PC-3 (cell line): ENCODE measurements around the gene CLEC16A. TPM values are rescaled to one million over a fixed set of nuclear protein-coding genes. Genes with fewer than 3 reads are reported as not detected.

Experiments
- ATAC-seq: fragments of 200-7000 bp; cut with Tn5 transposase; 2 replicates; pipeline ENCODE4 v1.9.1; 2020; ENCODE audit warnings: mild to moderate bottlenecking, moderate library complexity
- BruUV-seq: library from RNA; stranded (reverse); fragments of 400-500 nt; replicated peaks from 2 replicates; lab custom pipeline; 2021; lab: Mats Ljungman, UMichigan
- CTCF ChIA-PET: fragments of 300-600 bp; sonication (Branson Sonifier 250); formaldehyde crosslinking; loops from one replicate; lab custom pipeline; 2022; ENCODE audit warnings: antibody characterized with exemption; lab: Charles Lee
- POLR2A ChIA-PET: fragments of 300-600 bp; sonication (Branson Sonifier 250); formaldehyde crosslinking; loops from one replicate; lab custom pipeline; 2022; ENCODE audit warnings: antibody characterized with exemption; ENCODE audit not compliant: unreplicated experiment; lab: Charles Lee
- DNase-seq: peaks from one replicate; pipeline ENCODE4 v3.0.0-alpha.2; 2015
- H2AFZ ChIP-seq: fragments of 300-600 bp; sonication (generic); 2 replicates; pipeline ENCODE4 v1.6.0; 2016; ENCODE audit warnings: antibody characterized with exemption, low read length
- H3F3A ChIP-seq: fragments of 300-600 bp; sonication (generic); one replicate; pipeline ENCODE4 v1.6.0; 2017; ENCODE audit warnings: antibody characterized with exemption, low read length, control low read depth, mild to moderate bottlenecking; ENCODE audit not compliant: unreplicated experiment
- H3K27ac ChIP-seq: fragments of 300-600 bp; sonication (generic); 2 replicates; pipeline ENCODE4 v1.5.1; 2016; ENCODE audit warnings: mild to moderate bottlenecking, low read length
- H3K27me3 ChIP-seq: fragments of 300-600 bp; sonication (generic); 2 replicates; pipeline ENCODE4 v1.6.1; 2016; ENCODE audit warnings: low read length, mixed read lengths
- H3K36me3 ChIP-seq: fragments of 300-600 bp; sonication (generic); 2 replicates; pipeline ENCODE4 v1.6.1; 2016; ENCODE audit warnings: low read depth, mixed run types, low read length, mixed read lengths
- H3K4me1 ChIP-seq: fragments of 300-600 bp; sonication (generic); 2 replicates; pipeline ENCODE4 v1.5.1; 2016; ENCODE audit warnings: low read length; ENCODE audit not compliant: insufficient read depth
- H3K4me2 ChIP-seq: fragments of 300-600 bp; sonication (generic); 2 replicates; pipeline ENCODE4 v1.6.0; 2016; ENCODE audit warnings: low read length
- H3K4me3 ChIP-seq: fragments of 300-600 bp; sonication (generic); 2 replicates; pipeline ENCODE4 v1.5.1; 2016; ENCODE audit warnings: mild to moderate bottlenecking, low read length, mixed read lengths
- H3K79me2 ChIP-seq: fragments of 300-600 bp; sonication (generic); 2 replicates; pipeline ENCODE4 v1.6.1; 2017; ENCODE audit warnings: low read length, mixed read lengths
- H3K9ac ChIP-seq: fragments of 300-600 bp; sonication (generic); 2 replicates; pipeline ENCODE4 v1.6.0; 2016; ENCODE audit warnings: mild to moderate bottlenecking, low read length
- H3K9me2 ChIP-seq: fragments of 300-600 bp; sonication (generic); replicated peaks from 2 replicates; pipeline ENCODE4 v1.6.1; 2016; ENCODE audit warnings: mixed run types, low read length, mixed read lengths
- H3K9me3 ChIP-seq: fragments of 300-600 bp; sonication (generic); 2 replicates; pipeline ENCODE4 v1.6.1; 2016; ENCODE audit warnings: low read length, mixed read lengths
- H4K20me1 ChIP-seq: fragments of 300-600 bp; sonication (generic); 2 replicates; pipeline ENCODE4 v1.6.1; 2016; ENCODE audit warnings: low read length, mixed read lengths
- EZH2 ChIP-seq: fragments of 300-600 bp; sonication (generic); IDR thresholded peaks from one replicate; pipeline ENCODE4 v1.6.1; 2017; ENCODE audit warnings: antibody characterized with exemption, mild to moderate bottlenecking, low read length; ENCODE audit not compliant: unreplicated experiment
- EZH2phosphoT487 ChIP-seq: fragments of 300-600 bp; sonication (generic); IDR thresholded peaks from 2 replicates; pipeline ENCODE4 v1.6.1; 2018; ENCODE audit warnings: mild to moderate bottlenecking, antibody characterized with exemption, low read length, borderline replicate concordance
- intact Hi-C: fragments of 100-400 bp; cut with micrococcal nuclease; formaldehyde crosslinking; loops from 2 replicates; pipeline ENCODE4 v1.9.0; 2023
- total RNA-seq: library from RNA; depleted of rRNA; stranded (reverse); fragments of >200 nt; gene quantifications from 2 replicates; pipeline ENCODE4 v1.2.3, GENCODE V29; 2014
- TF ChIP-seq, protein P1 (sequence below): fragments of 300-600 bp; sonication (generic); conservative IDR thresholded peaks from 2 replicates; pipeline ENCODE4 v1.5.1; 2017; ENCODE audit warnings: antibody characterized with exemption, low read depth, mild to moderate bottlenecking, low read length

The CLEC16A gene
- total RNA-seq, 1 experiment from 2014 or later, result 9.5 TPM

DNA sequence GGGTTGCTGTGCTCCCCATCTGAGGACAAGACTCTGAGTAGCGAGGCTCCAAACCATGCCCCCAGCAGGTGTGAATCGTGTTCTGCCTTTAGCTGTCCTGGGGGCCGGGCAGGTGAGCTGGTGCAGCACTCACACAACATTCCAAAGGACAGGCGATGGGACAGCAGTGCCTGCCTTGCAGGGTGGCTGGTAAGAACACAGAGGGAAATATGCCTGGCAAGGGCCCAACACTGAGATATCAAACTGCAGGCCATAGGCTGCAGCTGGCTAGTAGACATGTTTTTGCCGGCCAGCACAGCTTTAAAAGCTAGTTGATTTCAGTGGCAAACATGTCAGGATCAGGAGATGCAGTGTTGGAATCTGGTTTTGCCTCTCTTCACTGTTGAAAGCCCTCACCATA is 23.6 kb downstream of the CLEC16A start:
- no peak for TF ChIP-seq EZH2
- TF ChIP-seq EZH2phosphoT487, result no peak
- TF ChIP-seq, protein P1, sequence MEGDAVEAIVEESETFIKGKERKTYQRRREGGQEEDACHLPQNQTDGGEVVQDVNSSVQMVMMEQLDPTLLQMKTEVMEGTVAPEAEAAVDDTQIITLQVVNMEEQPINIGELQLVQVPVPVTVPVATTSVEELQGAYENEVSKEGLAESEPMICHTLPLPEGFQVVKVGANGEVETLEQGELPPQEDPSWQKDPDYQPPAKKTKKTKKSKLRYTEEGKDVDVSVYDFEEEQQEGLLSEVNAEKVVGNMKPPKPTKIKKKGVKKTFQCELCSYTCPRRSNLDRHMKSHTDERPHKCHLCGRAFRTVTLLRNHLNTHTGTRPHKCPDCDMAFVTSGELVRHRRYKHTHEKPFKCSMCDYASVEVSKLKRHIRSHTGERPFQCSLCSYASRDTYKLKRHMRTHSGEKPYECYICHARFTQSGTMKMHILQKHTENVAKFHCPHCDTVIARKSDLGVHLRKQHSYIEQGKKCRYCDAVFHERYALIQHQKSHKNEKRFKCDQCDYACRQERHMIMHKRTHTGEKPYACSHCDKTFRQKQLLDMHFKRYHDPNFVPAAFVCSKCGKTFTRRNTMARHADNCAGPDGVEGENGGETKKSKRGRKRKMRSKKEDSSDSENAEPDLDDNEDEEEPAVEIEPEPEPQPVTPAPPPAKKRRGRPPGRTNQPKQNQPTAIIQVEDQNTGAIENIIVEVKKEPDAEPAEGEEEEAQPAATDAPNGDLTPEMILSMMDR, result no peak
- Histone ChIP-seq H3K36me3 (peaks cover 7% of the 10 kb centered on the region; the same call in 1 of the 2 replicates), H2AFZ (no peak overlapping the region), H3K4me2 (no peak overlapping the region), H3K4me3 (no peak overlapping the region), H3K9ac (no peak overlapping the region), H3K27me3 (no peaks in the 10 kb centered on the region), H3K4me1 (peaks cover 7% of the 10 kb centered on the region), H3K9me2 (no peaks in the 10 kb centered on the region), H3K9me3 (no peaks in the 10 kb centered on the region), H3K79me2 (no peaks in the 10 kb centered on the region), H4K20me1 (no peaks in the 10 kb centered on the region), H3F3A (no peaks in the 10 kb centered on the region), H3K27ac (no peak overlapping the region)
- CTCF ChIA-PET, result no interaction called here
- POLR2A ChIA-PET, result interaction anchor here (0.6 kb wide), 1 partner anchor 288 kb away, joined by 5 read pairs; the partner anchor contains the start of gene SOCS1
- intact Hi-C loops, result no loop called here
- ATAC-seq, result no peak
- no peak for DNase-seq
- BruUV-seq, result no TSS peak

DNA sequence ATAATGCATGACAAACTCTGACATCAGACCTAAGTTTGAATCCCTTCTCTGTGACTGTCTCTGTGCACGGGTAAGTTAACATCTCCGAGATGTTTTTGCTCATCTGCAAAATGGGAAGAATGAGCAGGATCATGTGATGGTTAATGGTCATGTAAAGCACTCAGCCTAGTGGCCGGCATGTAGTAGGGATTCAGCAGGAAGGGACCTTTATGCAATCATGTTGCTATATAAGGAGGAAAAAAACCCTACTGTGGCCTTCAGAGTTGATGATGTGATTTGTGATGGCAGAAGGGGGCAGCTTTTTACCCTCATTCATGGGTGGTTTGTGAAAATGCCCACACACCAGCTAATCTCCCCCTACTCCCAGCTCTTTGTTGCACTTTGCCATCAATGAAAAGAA is 24.1 kb downstream of the CLEC16A start:
- ChIA-PET POLR2A (interaction anchor here (0.6 kb wide), 1 partner anchor 288 kb away, joined by 5 read pairs; the partner anchor contains the start of gene SOCS1), CTCF (interaction anchor here (0.7 to 0.8 kb wide), 2 partner anchors 17 to 129 kb away, joined by 3 read pairs; no protein-coding TSS in a partner anchor)
- Histone ChIP-seq H3K27ac (no peak overlapping the region), H2AFZ (no peak overlapping the region), H3K79me2 (no peaks in the 10 kb centered on the region), H3K4me3 (no peak overlapping the region), H3K9ac (no peak overlapping the region), H4K20me1 (no peaks in the 10 kb centered on the region), H3K4me2 (no peak overlapping the region), H3K4me1 (peaks cover 7% of the 10 kb centered on the region), H3K36me3 (peaks cover 7% of the 10 kb centered on the region; the same call in 1 of the 2 replicates), H3K9me2 (no peaks in the 10 kb centered on the region), H3K9me3 (no peaks in the 10 kb centered on the region), H3F3A (no peaks in the 10 kb centered on the region), H3K27me3 (no peaks in the 10 kb centered on the region)
- no TSS peak for BruUV-seq
- no peak for DNase-seq
- intact Hi-C loops, result no loop called here
- ATAC-seq, result no peak
- TF ChIP-seq EZH2, result no peak
- TF ChIP-seq, protein P1, result no peak
- no peak for TF ChIP-seq EZH2phosphoT487

DNA sequence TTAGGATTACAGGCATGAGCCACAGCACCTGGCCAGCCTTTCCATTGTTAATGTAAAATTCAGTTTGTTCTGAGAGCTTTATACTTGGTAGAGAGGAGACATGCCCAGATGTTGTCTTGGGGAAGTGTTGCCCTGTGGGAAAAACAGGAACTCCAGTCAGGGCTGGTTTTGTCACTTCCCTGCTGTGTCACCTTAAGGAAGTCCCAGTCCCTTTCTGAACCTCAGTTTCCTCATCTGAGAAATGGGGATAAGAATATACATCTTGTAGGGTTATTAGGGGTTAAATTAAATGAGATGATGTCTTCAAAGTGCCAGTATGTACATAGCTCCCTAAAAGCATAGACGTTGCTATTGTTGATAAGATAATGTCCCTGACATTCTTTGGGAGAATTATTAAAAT is 25.3 kb downstream of the CLEC16A start:
- no peaks in the 10 kb centered on the region for H3K9me3 ChIP-seq
- TF ChIP-seq EZH2phosphoT487, result no peak
- TF ChIP-seq EZH2, result no peak
- TF ChIP-seq, protein P1, result no peak
- no peak overlapping the region for H3K4me3 ChIP-seq
- H3K4me1 ChIP-seq, result peaks cover 7% of the 10 kb centered on the region
- no peaks in the 10 kb centered on the region for H3K27me3 ChIP-seq
- H3F3A ChIP-seq, result no peaks in the 10 kb centered on the region
- CTCF ChIA-PET, result no interaction called here
- DNase-seq (no peak), ATAC-seq (no peak)
- peaks cover 7% of the 10 kb centered on the region; the same call in 1 of the 2 replicates for H3K36me3 ChIP-seq
- H2AFZ ChIP-seq, result no peak overlapping the region
- no peaks in the 10 kb centered on the region for H4K20me1 ChIP-seq
- POLR2A ChIA-PET, result interaction anchor here (0.6 kb wide), 1 partner anchor 277 kb away, joined by 6 read pairs; no protein-coding TSS in a partner anchor
- no peaks in the 10 kb centered on the region for H3K79me2 ChIP-seq
- no peak overlapping the region for H3K4me2 ChIP-seq
- H3K9me2 ChIP-seq, result no peaks in the 10 kb centered on the region
- no TSS peak for BruUV-seq
- intact Hi-C loops, result no loop called here
- no peak overlapping the region for H3K9ac ChIP-seq
- H3K27ac ChIP-seq, result no peak overlapping the region
